Stimulated activated memory B cell treated with anti-CD40 and anti-IgM and Interleukin-4, amounts not matched to agents 10 μg/mL and 1 μg/mL and 100 μg/mL, for 72 hours (primary cell): ENCODE results near the gene CYP17A1.

Experiments
- ATAC-seq: fragments of 150-1000 bp; cut with Tn5 transposase; 2 replicates; pipeline ENCODE4 v1.10.0; 2021
- H3K27ac Mint-ChIP-seq: one replicate; pipeline ENCODE4 v1.8.0; 2022; ENCODE audit warnings: mild to moderate bottlenecking, mixed read lengths
- H3K27me3 Mint-ChIP-seq: one replicate; pipeline ENCODE4 v1.8.0; 2022; ENCODE audit warnings: mixed read lengths
- H3K36me3 Mint-ChIP-seq: one replicate; pipeline ENCODE4 v1.8.0; 2022; ENCODE audit warnings: mixed read lengths
- H3K4me1 Mint-ChIP-seq: one replicate; pipeline ENCODE4 v1.8.0; 2022; ENCODE audit warnings: mixed read lengths
- H3K4me3 Mint-ChIP-seq: one replicate; pipeline ENCODE4 v1.8.0; 2022; ENCODE audit warnings: mild to moderate bottlenecking, moderate library complexity, mixed read lengths
- H3K9me3 Mint-ChIP-seq: one replicate; pipeline ENCODE4 v1.8.0; 2022; ENCODE audit warnings: mixed read lengths

CYP17A1 gene

GRCh38 chr10:102801496-102801895, 35.7 kb downstream of the CYP17A1 start:
- ATAC-seq, result no peak
- Mint-ChIP-seq H3K4me1 (peaks cover 39% of the 10 kb centered on the region), H3K36me3 (peaks cover 46% of the 10 kb centered on the region)

GRCh38 chr10:102800611-102801335, 36.4 kb downstream of the CYP17A1 start:
- ATAC-seq, result no peak
- Mint-ChIP-seq H3K27me3 (no peaks in the 10 kb centered on the region), H3K4me3 (no peak overlapping the region), H3K4me1 (peaks cover 46% of the 10 kb centered on the region), H3K9me3 (peaks cover 3% of the 10 kb centered on the region), H3K27ac (no peak overlapping the region), H3K36me3 (peaks cover 43% of the 10 kb centered on the region)

More at GRCh38 chr10:102801496-102801895, 35.7 kb downstream of the CYP17A1 start:
- peaks cover 3% of the 10 kb centered on the region for H3K9me3 Mint-ChIP-seq
- no peaks in the 10 kb centered on the region for H3K27me3 Mint-ChIP-seq
- H3K4me3 Mint-ChIP-seq, result no peak overlapping the region
- H3K27ac Mint-ChIP-seq, result peak overlapping the region; percentile 78

- ATAC-seq, result no peak
- no peaks in the 10 kb centered on the region for H3K27me3 Mint-ChIP-seq
- peaks cover 43% of the 10 kb centered on the region for H3K36me3 Mint-ChIP-seq
- H3K4me3 Mint-ChIP-seq, result no peak overlapping the region
- peaks cover 3% of the 10 kb centered on the region for H3K9me3 Mint-ChIP-seq
- H3K4me1 Mint-ChIP-seq, result peaks cover 53% of the 10 kb centered on the region
- H3K27ac Mint-ChIP-seq, result no peak overlapping the region
These were observed 37.3 kb downstream of the CYP17A1 start for GRCh38 chr10:102799691-102800471.

- Mint-ChIP-seq H3K27ac (peak overlapping the region; percentile 90), H3K9me3 (no peaks in the 10 kb centered on the region), H3K4me3 (peak overlapping the region; percentile 46), H3K4me1 (peaks cover 62% of the 10 kb centered on the region), H3K27me3 (no peaks in the 10 kb centered on the region), H3K36me3 (peaks cover 19% of the 10 kb centered on the region)
- ATAC-seq, result peak; percentile 99
These were observed 40.6 kb downstream of the CYP17A1 start for GRCh38 chr10:102796407-102797176.

- ATAC-seq, result peak; percentile 74
- Mint-ChIP-seq H3K9me3 (no peaks in the 10 kb centered on the region), H3K4me1 (peaks cover 56% of the 10 kb centered on the region), H3K36me3 (peaks cover 16% of the 10 kb centered on the region), H3K27ac (peak overlapping the region; percentile 90), H3K27me3 (no peaks in the 10 kb centered on the region), H3K4me3 (peak overlapping the region; percentile 46)
These were observed 41.5 kb downstream of the CYP17A1 start for GRCh38 chr10:102795453-102796406.

- Mint-ChIP-seq H3K9me3 (peaks cover 8% of the 10 kb centered on the region), H3K4me3 (no peak overlapping the region), H3K4me1 (peaks cover 58% of the 10 kb centered on the region), H3K27me3 (no peaks in the 10 kb centered on the region), H3K36me3 (peaks cover 21% of the 10 kb centered on the region), H3K27ac (no peak overlapping the region)
- no peak for ATAC-seq
These were observed 45.3 kb downstream of the CYP17A1 start for GRCh38 chr10:102791754-102792395.

GRCh38 chr10:102785818-102786217, 51.4 kb downstream of the CYP17A1 start:
- peaks cover 8% of the 10 kb centered on the region for H3K9me3 Mint-ChIP-seq
- peaks cover 53% of the 10 kb centered on the region for H3K4me1 Mint-ChIP-seq
- no peaks in the 10 kb centered on the region for H3K27me3 Mint-ChIP-seq
- peak overlapping the region; percentile 6 for H3K27ac Mint-ChIP-seq
- H3K36me3 Mint-ChIP-seq, result peaks cover 39% of the 10 kb centered on the region
- ATAC-seq, result no peak
- no peak overlapping the region for H3K4me3 Mint-ChIP-seq

- H3K4me1 Mint-ChIP-seq, result peaks cover 62% of the 10 kb centered on the region
- H3K36me3 Mint-ChIP-seq, result peaks cover 29% of the 10 kb centered on the region
- H3K9me3 Mint-ChIP-seq, result no peaks in the 10 kb centered on the region
- H3K27ac Mint-ChIP-seq, result no peak overlapping the region
- no peak for ATAC-seq
- H3K4me3 Mint-ChIP-seq, result no peak overlapping the region
- H3K27me3 Mint-ChIP-seq, result no peaks in the 10 kb centered on the region
These were observed 53.6 kb downstream of the CYP17A1 start for GRCh38 chr10:102783568-102783967.

GRCh38 chr10:102782673-102783551, 54.3 kb downstream of the CYP17A1 start:
- Mint-ChIP-seq H3K9me3 (no peaks in the 10 kb centered on the region), H3K27me3 (no peaks in the 10 kb centered on the region), H3K4me3 (no peak overlapping the region), H3K4me1 (peaks cover 69% of the 10 kb centered on the region), H3K36me3 (peaks cover 29% of the 10 kb centered on the region), H3K27ac (no peak overlapping the region)
- ATAC-seq, result no peak

- Mint-ChIP-seq H3K27me3 (no peaks in the 10 kb centered on the region), H3K27ac (no peak overlapping the region), H3K4me1 (peaks cover 64% of the 10 kb centered on the region), H3K9me3 (no peaks in the 10 kb centered on the region), H3K36me3 (peaks cover 29% of the 10 kb centered on the region), H3K4me3 (no peak overlapping the region)
- ATAC-seq, result no peak
These were observed 55.2 kb downstream of the CYP17A1 start for GRCh38 chr10:102781921-102782557.

GRCh38 chr10:102781090-102781920, 55.9 kb downstream of the CYP17A1 start:
- Mint-ChIP-seq H3K4me1 (peaks cover 58% of the 10 kb centered on the region), H3K36me3 (peaks cover 29% of the 10 kb centered on the region), H3K27me3 (no peaks in the 10 kb centered on the region), H3K9me3 (no peaks in the 10 kb centered on the region), H3K4me3 (no peak overlapping the region), H3K27ac (no peak overlapping the region)
- no peak for ATAC-seq
